ENCODE results near the gene PDP2. TPM values are rescaled to one million over a fixed set of nuclear protein-coding genes. Genes with fewer than 3 reads are reported as not detected.

The PDP2 gene
- total and polyA plus RNA-seq, 10 of the 15 experiments (the other 5 are each of a cell fraction or from before 2014, with no cell fraction given): 1.9 to 31.1 (median 6.2) TPM

- H4K20me1 ChIP-seq (ENCODE audit: control insufficient read depth, insufficient read depth): no peaks in the 10 kb centered on the region
- peaks cover 4% of the 10 kb centered on the region for H3K4me1 ChIP-seq (ENCODE audit: control insufficient read depth, insufficient read depth, low read length)
- RAD21 ChIA-PET (ENCODE audit: unreplicated experiment): interaction anchor here (0.9 to 1.4 kb wide), 2 partner anchors 10 to 11 kb away, joined by 3 read pairs; no protein-coding TSS in a partner anchor
- in situ Hi-C loops (cut with MboI): no loop called here
- H3K4me2 ChIP-seq (ENCODE audit: control insufficient read depth, insufficient read depth): no peak overlapping the region
- DNase-seq (ENCODE audit: low read depth, low spot score) (no peak), ATAC-seq (no peak), FAIRE-seq (no peak)
- H3K27ac ChIP-seq (ENCODE audit: control insufficient read depth, insufficient read depth): no peak overlapping the region
- no peak overlapping the region for H2AFZ ChIP-seq (ENCODE audit: control insufficient read depth, low read depth, low read length)
- WGBS (ENCODE audit: insufficient coverage, insufficient replicate concordance, low lambda C conversion rate, missing lambda C conversion rate): 69% methylated on average over 2 of the region's 2 CpGs
- H3K79me2 ChIP-seq (ENCODE audit: control insufficient read depth, insufficient read depth, low read length): no peaks in the 10 kb centered on the region
- no peak overlapping the region for H3K9ac ChIP-seq (ENCODE audit: control insufficient read depth, insufficient read depth, low read length)
- POLR2A ChIA-PET: no interaction called here
- CTCF ChIA-PET: interaction anchor here (0.8 to 4.4 kb wide), 5 partner anchors 9 to 117 kb away, joined by 3 to 31 read pairs (median 4); partner anchors contain the start of gene NAE1
- SMC1A ChIA-PET (ENCODE audit: uncharacterized antibody, unreplicated experiment): interaction anchor here (0.6 to 1.2 kb wide), 2 partner anchors 10 to 413 kb away, joined by 3 read pairs; no protein-coding TSS in a partner anchor
- no peak overlapping the region for H3K4me3 ChIP-seq
- TF ChIP-seq NR2F1 (conservative IDR thresholded peaks at IDR 0.05): no peak
- TF ChIP-seq PAX8 (IDR thresholded peaks at IDR 0.05): no peak
- no peak for TF ChIP-seq RELB (IDR thresholded peaks at IDR 0.05; ENCODE audit: low read depth)
- TF ChIP-seq POU2F2 (IDR thresholded peaks at IDR 0.05; ENCODE audit: borderline replicate concordance, low read depth, low read length): no peak
- no peak for TF ChIP-seq NFYA (IDR thresholded peaks at IDR 0.05; ENCODE audit: borderline replicate concordance, low read depth, low read length)
- TF ChIP-seq CREB1 (IDR thresholded peaks at IDR 0.05; ENCODE audit: low read depth): no peak
- intact Hi-C loops (cut with micrococcal nuclease; ENCODE audit: unreplicated experiment): no loop called here
- H3K27me3 ChIP-seq (replicated peaks in 1 of 2; ENCODE audit: control insufficient read depth in 2 of 2, insufficient read depth in 2 of 2, low read length in 1 of 2): no peaks in the 10 kb centered on the region
- H3K36me3 ChIP-seq (ENCODE audit: control insufficient read depth in 2 of 2, insufficient read depth in 2 of 2, low read length in 1 of 2): no peaks in the 10 kb centered on the region
- no TSS peak for BruUV-seq (replicated peaks)
- H3K9me3 ChIP-seq (replicated peaks; ENCODE audit: control insufficient read depth, insufficient read depth, low read length): no peaks in the 10 kb centered on the region
Observed at GRCh38 chr16:66856801-66857200, 23.5 kb upstream of the PDP2 start.

Measured in GM12878 (cell line).